Measurements from ENCODE around the gene TMEM204.

Gene TMEM204

GRCh38 chr16:1499756-1500464 is 33.6 kb upstream of the TMEM204 start:
- H3K9me3 ChIP-seq (ENCODE audit: control insufficient read depth, low read length): no peaks in the 10 kb centered on the region
- WGBS, 2 experiments (ENCODE audit: insufficient coverage in 2 of 2): 95 to 97% methylated on average over 29 to 35 of the region's 36 CpGs
- peaks cover 3% of the 10 kb centered on the region for H3K4me1 ChIP-seq (ENCODE audit: control insufficient read depth, insufficient read depth, low read length, poor library complexity, severe bottlenecking)
- H3K27ac ChIP-seq (ENCODE audit: low read depth, low read length, severe bottlenecking): no peak overlapping the region
- peaks cover 78% of the 10 kb centered on the region for H3K36me3 ChIP-seq (ENCODE audit: control insufficient read depth, insufficient read depth, low read length)
- H3K4me3 ChIP-seq (ENCODE audit: extremely low read depth, insufficient read depth, low read length, poor library complexity, severe bottlenecking): no peak overlapping the region

- 96 to 97% methylated on average over 42 of the region's 44 CpGs for WGBS, 2 experiments (ENCODE audit: insufficient coverage in 2 of 2)
- no peaks in the 10 kb centered on the region for H3K4me1 ChIP-seq (ENCODE audit: control insufficient read depth, insufficient read depth, low read length, poor library complexity, severe bottlenecking)
- H3K36me3 ChIP-seq (ENCODE audit: control insufficient read depth, insufficient read depth, low read length): peaks cover 76% of the 10 kb centered on the region
- no peak overlapping the region for H3K4me3 ChIP-seq (ENCODE audit: extremely low read depth, insufficient read depth, low read length, poor library complexity, severe bottlenecking)
- no peak overlapping the region for H3K27ac ChIP-seq (ENCODE audit: low read depth, low read length, severe bottlenecking)
- H3K9me3 ChIP-seq (ENCODE audit: control insufficient read depth, low read length): no peaks in the 10 kb centered on the region
Observed at GRCh38 chr16:1500465-1501150, 32.9 kb upstream of the TMEM204 start.

GRCh38 chr16:1501630-1502029 is 31.8 kb upstream of the TMEM204 start:
- H3K36me3 ChIP-seq (ENCODE audit: control insufficient read depth, insufficient read depth, low read length): peaks cover 80% of the 10 kb centered on the region
- H3K9me3 ChIP-seq (ENCODE audit: control insufficient read depth, low read length): no peaks in the 10 kb centered on the region
- WGBS, 2 experiments (ENCODE audit: insufficient coverage in 2 of 2): 94 to 99% methylated on average over 19 to 21 of the region's 23 CpGs
- H3K27ac ChIP-seq (ENCODE audit: low read depth, low read length, severe bottlenecking): no peak overlapping the region
- H3K4me1 ChIP-seq (ENCODE audit: control insufficient read depth, insufficient read depth, low read length, poor library complexity, severe bottlenecking): no peaks in the 10 kb centered on the region
- H3K4me3 ChIP-seq (ENCODE audit: extremely low read depth, insufficient read depth, low read length, poor library complexity, severe bottlenecking): no peak overlapping the region

GRCh38 chr16:1502092-1503004 is 31.1 kb upstream of the TMEM204 start:
- H3K36me3 ChIP-seq (ENCODE audit: control insufficient read depth, insufficient read depth, low read length): peaks cover 73% of the 10 kb centered on the region
- WGBS, 2 experiments (ENCODE audit: insufficient coverage in 2 of 2): 97 to 99% methylated on average over 36 to 40 of the region's 42 CpGs
- H3K4me1 ChIP-seq (ENCODE audit: control insufficient read depth, insufficient read depth, low read length, poor library complexity, severe bottlenecking): no peaks in the 10 kb centered on the region
- no peaks in the 10 kb centered on the region for H3K9me3 ChIP-seq (ENCODE audit: control insufficient read depth, low read length)
- no peak overlapping the region for H3K4me3 ChIP-seq (ENCODE audit: extremely low read depth, insufficient read depth, low read length, poor library complexity, severe bottlenecking)
- no peak overlapping the region for H3K27ac ChIP-seq (ENCODE audit: low read depth, low read length, severe bottlenecking)

GRCh38 chr16:1503110-1503955 is 30.1 kb upstream of the TMEM204 start:
- Histone ChIP-seq H3K36me3 (ENCODE audit: control insufficient read depth, insufficient read depth, low read length) (peaks cover 68% of the 10 kb centered on the region), H3K4me1 (ENCODE audit: control insufficient read depth, insufficient read depth, low read length, poor library complexity, severe bottlenecking) (no peaks in the 10 kb centered on the region), H3K27ac (ENCODE audit: low read depth, low read length, severe bottlenecking) (no peak overlapping the region), H3K4me3 (ENCODE audit: extremely low read depth, insufficient read depth, low read length, poor library complexity, severe bottlenecking) (no peak overlapping the region), H3K9me3 (ENCODE audit: control insufficient read depth, low read length) (no peaks in the 10 kb centered on the region)
- 96 to 97% methylated on average over 30 to 34 of the region's 37 CpGs for WGBS, 2 experiments (ENCODE audit: insufficient coverage in 2 of 2)

GRCh38 chr16:1505073-1505844 is 28.2 kb upstream of the TMEM204 start:
- H3K36me3 ChIP-seq (ENCODE audit: control insufficient read depth, insufficient read depth, low read length): peaks cover 67% of the 10 kb centered on the region
- H3K27ac ChIP-seq (ENCODE audit: low read depth, low read length, severe bottlenecking): no peak overlapping the region
- WGBS, 2 experiments (ENCODE audit: insufficient coverage in 2 of 2): 95% methylated on average over 30 to 35 of the region's 37 CpGs
- no peaks in the 10 kb centered on the region for H3K4me1 ChIP-seq (ENCODE audit: control insufficient read depth, insufficient read depth, low read length, poor library complexity, severe bottlenecking)
- H3K9me3 ChIP-seq (ENCODE audit: control insufficient read depth, low read length): no peaks in the 10 kb centered on the region
- no peak overlapping the region for H3K4me3 ChIP-seq (ENCODE audit: extremely low read depth, insufficient read depth, low read length, poor library complexity, severe bottlenecking)

GRCh38 chr16:1505912-1506311 is 27.6 kb upstream of the TMEM204 start:
- Histone ChIP-seq H3K36me3 (ENCODE audit: control insufficient read depth, insufficient read depth, low read length) (peaks cover 65% of the 10 kb centered on the region), H3K4me3 (ENCODE audit: extremely low read depth, insufficient read depth, low read length, poor library complexity, severe bottlenecking) (no peak overlapping the region), H3K4me1 (ENCODE audit: control insufficient read depth, insufficient read depth, low read length, poor library complexity, severe bottlenecking) (no peaks in the 10 kb centered on the region), H3K27ac (ENCODE audit: low read depth, low read length, severe bottlenecking) (no peak overlapping the region), H3K9me3 (ENCODE audit: control insufficient read depth, low read length) (no peaks in the 10 kb centered on the region)
- WGBS, 2 experiments (ENCODE audit: insufficient coverage in 2 of 2): 95 to 97% methylated on average over 18 to 19 of the region's 22 CpGs

GRCh38 chr16:1506494-1507213 is 26.8 kb upstream of the TMEM204 start:
- Histone ChIP-seq H3K36me3 (ENCODE audit: control insufficient read depth, insufficient read depth, low read length) (peaks cover 62% of the 10 kb centered on the region), H3K4me3 (ENCODE audit: extremely low read depth, insufficient read depth, low read length, poor library complexity, severe bottlenecking) (no peak overlapping the region), H3K9me3 (ENCODE audit: control insufficient read depth, low read length) (no peaks in the 10 kb centered on the region), H3K27ac (ENCODE audit: low read depth, low read length, severe bottlenecking) (no peak overlapping the region), H3K4me1 (ENCODE audit: control insufficient read depth, insufficient read depth, low read length, poor library complexity, severe bottlenecking) (no peaks in the 10 kb centered on the region)
- 95 to 96% methylated on average over 30 to 36 of the region's 37 CpGs for WGBS, 2 experiments (ENCODE audit: insufficient coverage in 2 of 2)

- 95 to 98% methylated on average over 18 to 22 of the region's 24 CpGs for WGBS, 2 experiments (ENCODE audit: insufficient coverage in 2 of 2)
- Histone ChIP-seq H3K4me1 (ENCODE audit: control insufficient read depth, insufficient read depth, low read length, poor library complexity, severe bottlenecking) (no peaks in the 10 kb centered on the region), H3K9me3 (ENCODE audit: control insufficient read depth, low read length) (no peaks in the 10 kb centered on the region), H3K36me3 (ENCODE audit: control insufficient read depth, insufficient read depth, low read length) (peaks cover 52% of the 10 kb centered on the region), H3K27ac (ENCODE audit: low read depth, low read length, severe bottlenecking) (no peak overlapping the region), H3K4me3 (ENCODE audit: extremely low read depth, insufficient read depth, low read length, poor library complexity, severe bottlenecking) (no peak overlapping the region)
Observed at GRCh38 chr16:1508494-1509187, 24.8 kb upstream of the TMEM204 start.

All from mesodermal cell (in vitro differentiated cells).